HEK293 (cell line): ENCODE results near the gene MMP25.

Experiments used
- BCL11A ChIP-seq: fragments of 450-650 bp; formaldehyde crosslinking; IDR thresholded peaks from 2 replicates; pipeline ENCODE4 v1.5.1; 2016; ENCODE audit warnings: low read depth, missing biosample characterization, missing genetic modification characterization
- CTCF ChIP-seq: fragments of 450-650 bp; formaldehyde crosslinking; IDR thresholded peaks from 2 replicates; pipeline ENCODE4 v1.5.1; 2016; ENCODE audit warnings: missing biosample characterization, missing genetic modification characterization
- HOXD13 ChIP-seq: sonication (generic); formaldehyde crosslinking; IDR thresholded peaks from 2 replicates; pipeline ENCODE4 v1.8.0; 2022; ENCODE audit warnings: missing genetic modification reagents, borderline replicate concordance
- KLF16 ChIP-seq: fragments of 450-650 bp; formaldehyde crosslinking; IDR thresholded peaks from 2 replicates; pipeline ENCODE4 v1.5.1; 2017; ENCODE audit warnings: missing biosample characterization, missing genetic modification characterization
- SETDB1 ChIP-seq: IDR thresholded peaks from one replicate; pipeline ENCODE4 v1.6.1; 2017; ENCODE audit warnings: mild to moderate bottlenecking, low read length, moderate library complexity, mixed read lengths; ENCODE audit not compliant: insufficient read length
- SP2 ChIP-seq: fragments of 450-650 bp; formaldehyde crosslinking; IDR thresholded peaks from 2 replicates; pipeline ENCODE4 v1.5.1; 2016; ENCODE audit warnings: missing biosample characterization, missing genetic modification characterization
- SP3 ChIP-seq: fragments of 450-650 bp; formaldehyde crosslinking; IDR thresholded peaks from 2 replicates; pipeline ENCODE4 v1.5.1; 2016; ENCODE audit warnings: missing biosample characterization, missing genetic modification characterization
- WT1 ChIP-seq: fragments of 450-650 bp; formaldehyde crosslinking; IDR thresholded peaks from 2 replicates; pipeline ENCODE4 v1.5.1; 2016; ENCODE audit warnings: missing biosample characterization, missing genetic modification characterization
- ZBTB17 ChIP-seq: fragments of 450-650 bp; formaldehyde crosslinking; IDR thresholded peaks from 2 replicates; pipeline ENCODE4 v1.5.1; 2016; ENCODE audit warnings: missing biosample characterization, missing genetic modification characterization
- ZBTB20 ChIP-seq: fragments of 450-650 bp; formaldehyde crosslinking; IDR thresholded peaks from 2 replicates; pipeline ENCODE4 v1.5.1; 2016; ENCODE audit warnings: missing biosample characterization, missing genetic modification characterization
- ZBTB26 ChIP-seq: fragments of 450-650 bp; formaldehyde crosslinking; optimal IDR thresholded peaks from 2 replicates; pipeline ENCODE3; 2016; ENCODE audit warnings: missing biosample characterization, mild to moderate bottlenecking, missing genetic modification characterization
- ZBTB8A ChIP-seq: fragments of 450-650 bp; formaldehyde crosslinking; IDR thresholded peaks from 2 replicates; pipeline ENCODE4 v1.5.1; 2016; ENCODE audit warnings: missing biosample characterization, missing genetic modification characterization
- ZEB2 ChIP-seq: fragments of 450-650 bp; formaldehyde crosslinking; IDR thresholded peaks from 2 replicates; pipeline ENCODE4 v1.5.1; 2016; ENCODE audit warnings: missing biosample characterization, missing genetic modification characterization
- ZIC2 ChIP-seq: fragments of 450-650 bp; formaldehyde crosslinking; IDR thresholded peaks from 2 replicates; pipeline ENCODE4 v1.5.1; 2016; ENCODE audit warnings: missing biosample characterization, missing genetic modification characterization
- ZNF10 ChIP-seq: fragments of 450-650 bp; formaldehyde crosslinking; IDR thresholded peaks from 2 replicates; pipeline ENCODE4 v1.5.1; 2017; ENCODE audit warnings: missing biosample characterization, missing genetic modification characterization
- ZNF132 ChIP-seq: fragments of 450-650 bp; formaldehyde crosslinking; IDR thresholded peaks from 2 replicates; pipeline ENCODE4 v1.5.1; 2017; ENCODE audit warnings: missing biosample characterization, missing genetic modification characterization, borderline replicate concordance
- ZNF133 ChIP-seq: fragments of 450-650 bp; formaldehyde crosslinking; IDR thresholded peaks from 2 replicates; pipeline ENCODE4 v1.5.1; 2016; ENCODE audit warnings: missing biosample characterization, missing genetic modification characterization
- ZNF184 ChIP-seq: fragments of 450-650 bp; IDR thresholded peaks from 2 replicates; pipeline ENCODE4 v1.5.1; 2018; ENCODE audit warnings: missing biosample characterization, mild to moderate bottlenecking, missing genetic modification characterization
- ZNF223 ChIP-seq: fragments of 450-650 bp; formaldehyde crosslinking; IDR thresholded peaks from 2 replicates; pipeline ENCODE4 v1.5.1; 2016; ENCODE audit warnings: missing biosample characterization, missing genetic modification characterization
- ZNF311 ChIP-seq: fragments of 450-650 bp; formaldehyde crosslinking; IDR thresholded peaks from 2 replicates; pipeline ENCODE4 v1.5.1; 2017; ENCODE audit warnings: missing biosample characterization, missing genetic modification characterization, borderline replicate concordance
- ZNF341 ChIP-seq: fragments of 450-650 bp; formaldehyde crosslinking; IDR thresholded peaks from 2 replicates; pipeline ENCODE4; 2016; ENCODE audit warnings: low read depth, missing biosample characterization, missing genetic modification characterization
- ZNF416 ChIP-seq: fragments of 450-650 bp; formaldehyde crosslinking; IDR thresholded peaks from 2 replicates; pipeline ENCODE4 v1.5.1; 2016; ENCODE audit warnings: missing biosample characterization, missing genetic modification characterization
- ZNF423 ChIP-seq: fragments of 450-650 bp; formaldehyde crosslinking; IDR thresholded peaks from 2 replicates; pipeline ENCODE4 v1.5.1; 2016; ENCODE audit warnings: missing biosample characterization, missing genetic modification characterization
- ZNF488 ChIP-seq: fragments of 450-650 bp; formaldehyde crosslinking; IDR thresholded peaks from 2 replicates; pipeline ENCODE4 v1.5.1; 2016; ENCODE audit warnings: missing biosample characterization, missing genetic modification characterization
- ZNF510 ChIP-seq: fragments of 450-650 bp; formaldehyde crosslinking; IDR thresholded peaks from 2 replicates; pipeline ENCODE4 v1.5.1; 2018; ENCODE audit warnings: mild to moderate bottlenecking, missing genetic modification characterization, missing biosample characterization; ENCODE audit not compliant: insufficient replicate concordance
- ZNF560 ChIP-seq: fragments of 450-650 bp; formaldehyde crosslinking; IDR thresholded peaks from 2 replicates; pipeline ENCODE4 v1.5.1; 2017; ENCODE audit warnings: missing biosample characterization, missing genetic modification characterization, borderline replicate concordance
- ZNF571 ChIP-seq: fragments of 450-650 bp; formaldehyde crosslinking; IDR thresholded peaks from 2 replicates; pipeline ENCODE4 v1.5.0; 2017; ENCODE audit warnings: missing biosample characterization, missing genetic modification characterization
- ZNF624 ChIP-seq: fragments of 450-650 bp; formaldehyde crosslinking; IDR thresholded peaks from 2 replicates; pipeline ENCODE4 v1.5.1; 2017; ENCODE audit warnings: missing biosample characterization, missing genetic modification characterization
- ZNF629 ChIP-seq: fragments of 450-650 bp; formaldehyde crosslinking; IDR thresholded peaks from 2 replicates; pipeline ENCODE4 v1.5.1; 2017; ENCODE audit warnings: missing biosample characterization, missing genetic modification characterization
- ZNF677 ChIP-seq: fragments of 450-650 bp; IDR thresholded peaks from 2 replicates; pipeline ENCODE4 v1.5.0; 2018; ENCODE audit warnings: missing biosample characterization, mild to moderate bottlenecking, missing genetic modification characterization, moderate library complexity
- ZNF704 ChIP-seq: fragments of 450-650 bp; formaldehyde crosslinking; IDR thresholded peaks from 2 replicates; pipeline ENCODE4 v1.5.1; 2016; ENCODE audit warnings: missing biosample characterization, missing genetic modification characterization
- ZNF768 ChIP-seq: fragments of 450-650 bp; formaldehyde crosslinking; IDR thresholded peaks from 2 replicates; pipeline ENCODE4 v1.5.1; 2018; ENCODE audit warnings: missing biosample characterization, mild to moderate bottlenecking, missing genetic modification characterization
- ZNF776 ChIP-seq: fragments of 450-650 bp; formaldehyde crosslinking; IDR thresholded peaks from 2 replicates; pipeline ENCODE4 v1.5.0; 2017; ENCODE audit warnings: missing biosample characterization, missing genetic modification characterization, borderline replicate concordance
- ZNF792 ChIP-seq: fragments of 450-650 bp; formaldehyde crosslinking; IDR thresholded peaks from 2 replicates; pipeline ENCODE4 v1.5.1; 2016; ENCODE audit warnings: missing biosample characterization, missing genetic modification characterization
- ZSCAN5A ChIP-seq: fragments of 450-650 bp; formaldehyde crosslinking; IDR thresholded peaks from 2 replicates; pipeline ENCODE4 v1.5.1; 2016; ENCODE audit warnings: missing biosample characterization, missing genetic modification characterization

The MMP25 gene

GRCh38 chr16:3065069-3065741 is 18.8 kb downstream of the MMP25 start, which contains the start of gene IL32 (continued):
- no peak for TF ChIP-seq ZNF184 (tag by site-specific recombination)
- TF ChIP-seq SP3 (tag by site-specific recombination) = no peak
- TF ChIP-seq ZEB2 = 0 out of 2 replicates have a peak, but pooled peaks have one; percentile 31
- no peak for TF ChIP-seq ZNF132 (tag by site-specific recombination)
- no peak for TF ChIP-seq ZNF133 (tag by site-specific recombination)
- peak; percentile 39 for TF ChIP-seq ZIC2 (tag by site-specific recombination)
- no peak for TF ChIP-seq ZBTB8A (tag by site-specific recombination)
- TF ChIP-seq ZNF571 = no peak
- TF ChIP-seq ZNF416 (tag by site-specific recombination) = no peak
- TF ChIP-seq KLF16 = no peak
- TF ChIP-seq CTCF (tag by site-specific recombination) = no peak
- no peak for TF ChIP-seq ZNF10 (tag by site-specific recombination)
- TF ChIP-seq SP2 (tag by site-specific recombination) = peak; percentile 41
- TF ChIP-seq SETDB1 = no peak
- no peak for TF ChIP-seq ZNF311 (tag by site-specific recombination)
- TF ChIP-seq WT1 (tag by site-specific recombination) = peak; percentile 73
- no peak for TF ChIP-seq ZNF488 (tag by site-specific recombination)
- no peak for TF ChIP-seq ZSCAN5A
- TF ChIP-seq ZNF560 (tag by site-specific recombination) = no peak
- no peak for TF ChIP-seq ZNF510 (tag by site-specific recombination)
- peak; percentile 65; the same call in 1 of the 2 replicates for TF ChIP-seq ZNF341 (tag by site-specific recombination)
- no peak for TF ChIP-seq ZBTB26
- TF ChIP-seq ZNF423 (tag by site-specific recombination) = no peak
- no peak for TF ChIP-seq ZNF704 (tag by site-specific recombination)
- no peak for TF ChIP-seq ZNF624 (tag by site-specific recombination)
- no peak for TF ChIP-seq ZNF768 (tag by site-specific recombination)
- no peak for TF ChIP-seq ZNF776
- TF ChIP-seq ZBTB17 (tag by site-specific recombination) = peak; percentile 41
- no peak for TF ChIP-seq ZNF677 (tag by site-specific recombination)
- TF ChIP-seq ZNF629 (tag by site-specific recombination) = 0 out of 2 replicates have a peak, but pooled peaks have one; percentile 58
- TF ChIP-seq ZBTB20 (tag by site-specific recombination) = 0 out of 2 replicates have a peak, but pooled peaks have one; percentile 25
- no peak for TF ChIP-seq ZNF223
- TF ChIP-seq ZNF792 (tag by site-specific recombination) = no peak
- TF ChIP-seq HOXD13 (CRISPR knock-in tag) = no peak
- TF ChIP-seq BCL11A (tag by site-specific recombination) = no peak
